Keratinocyte (primary cell): ENCODE data around the gene ZSCAN31. TPM values are rescaled to one million over a fixed set of nuclear protein-coding genes. Genes with fewer than 3 reads are reported as not detected.
A peak's percentile ranks its signal among the peaks of the same experiment; 100 is the strongest.

ENCODE experiments used
- DNase-seq: peaks from one replicate; pipeline ENCODE4 v3.0.0-alpha.2; 2011; ENCODE audit warnings: low read depth, missing footprints, low spot score
- FAIRE-seq: peaks from 2 replicates; lab custom pipeline; 2011; peaks lifted over from hg19 to GRCh38; lab: Jason Lieb, UNC
- H2AFZ ChIP-seq: 2 replicates; pipeline ENCODE4 v1.6.0; 2012; ENCODE audit warnings: low read length, control low read depth, inconsistent platforms; ENCODE audit not compliant: control insufficient read depth
- H3K27ac ChIP-seq: 2 replicates; pipeline ENCODE4 v1.5.1; 2011; ENCODE audit warnings: low read length; ENCODE audit not compliant: control insufficient read depth, insufficient read depth
- H3K27me3 ChIP-seq: 3 replicates; pipeline ENCODE4 v1.6.0; 2011; ENCODE audit warnings: low read length; ENCODE audit not compliant: control insufficient read depth, insufficient read depth; ENCODE audit errors: extremely low read depth
- H3K36me3 ChIP-seq, 2 experiments: 2 replicates in 1 of 2; 3 replicates in 1 of 2; pipeline ENCODE4 v1.5.1; 2011; ENCODE audit warnings: low read length in 2 of 2, mild to moderate bottlenecking in 1 of 2; ENCODE audit not compliant: control insufficient read depth in 2 of 2, insufficient read depth in 2 of 2; ENCODE audit errors: extremely low read depth in 1 of 2
- H3K4me1 ChIP-seq: 3 replicates; pipeline ENCODE4 v1.5.1; 2011; ENCODE audit warnings: low read length; ENCODE audit not compliant: control insufficient read depth, insufficient read depth; ENCODE audit errors: extremely low read depth
- H3K4me2 ChIP-seq: 3 replicates; pipeline ENCODE4 v1.6.0; 2011; ENCODE audit warnings: low read depth, low read length; ENCODE audit not compliant: control insufficient read depth, insufficient read depth; ENCODE audit errors: extremely low read depth
- H3K4me3 ChIP-seq, 3 experiments: fragments of 200-600 bp in 1 of 3; sonication (generic) in 1 of 3; 2 replicates in 2 of 3; 3 replicates in 1 of 3; pipeline ENCODE4 v1.5.1; 2011 to 2016; ENCODE audit warnings: low read length in 3 of 3, mild to moderate bottlenecking in 3 of 3, control low read depth in 2 of 3, inconsistent platforms in 1 of 3, low read depth in 1 of 3, mixed read lengths in 1 of 3, mixed run types in 1 of 3, moderate library complexity in 1 of 3; ENCODE audit not compliant: control insufficient read depth in 2 of 3, insufficient read depth in 2 of 3; ENCODE audit errors: extremely low read depth in 1 of 3
- H3K79me2 ChIP-seq: 2 replicates; pipeline ENCODE4 v1.6.0; 2012; ENCODE audit warnings: low read length; ENCODE audit not compliant: control insufficient read depth, insufficient read depth
- H3K9ac ChIP-seq: 3 replicates; pipeline ENCODE4 v1.6.0; 2011; ENCODE audit warnings: low read length; ENCODE audit not compliant: control insufficient read depth, insufficient read depth; ENCODE audit errors: extremely low read depth
- H3K9me1 ChIP-seq: 3 replicates; pipeline ENCODE4 v1.6.0; 2011; ENCODE audit warnings: low read length; ENCODE audit not compliant: control insufficient read depth, insufficient read depth; ENCODE audit errors: extremely low read depth
- H3K9me3 ChIP-seq: 2 replicates; pipeline ENCODE4 v1.5.1; 2012; ENCODE audit warnings: low read depth, low read length; ENCODE audit not compliant: control insufficient read depth
- H4K20me1 ChIP-seq: 3 replicates; pipeline ENCODE4 v1.6.0; 2011; ENCODE audit warnings: low read length; ENCODE audit not compliant: control insufficient read depth, insufficient read depth; ENCODE audit errors: extremely low read depth
- EZH2 ChIP-seq: IDR thresholded peaks from one replicate; pipeline ENCODE4 v1.6.1; 2012; ENCODE audit warnings: inconsistent platforms, mild to moderate bottlenecking, low read length, moderate library complexity
- dilution Hi-C: fragments of 300-500 bp; cut with MboI; formaldehyde crosslinking; loops from one replicate; pipeline ENCODE4 v1.7.0; 2020; ENCODE audit warnings: low sequenced_read_pairs; ENCODE audit not compliant: extremely low pct_ligation_motif_present
- polyA minus RNA-seq, 3 experiments: library from RNA; depleted of rRNA, polyadenylated mRNA; stranded (reverse); fragments of >200 nt; gene quantifications; 1 replicate in 1 of 3; 2 replicates in 1 of 3; 3 replicates in 1 of 3; pipeline ENCODE4 v1.2.3, GENCODE V29; 2011
- polyA plus RNA-seq, 5 experiments: library from polyadenylated mRNA; depleted of rRNA in 3 of 5; stranded (reverse) in 3 of 5; stranded (forward) in 1 of 5; unstranded in 1 of 5; fragments of >200 nt; gene quantifications; 1 replicate in 1 of 5; 2 replicates in 3 of 5; 3 replicates in 1 of 5; pipeline versions ENCODE4 v1.2.1 to v1.2.3, GENCODE V29; 2011 to 2012; ENCODE audit warnings: missing spikeins in 2 of 5, low read depth in 1 of 5, low replicate concordance in 1 of 5
- TF ChIP-seq, protein P1 (sequence below), 3 experiments: IDR thresholded peaks in 1 of 3; conservative IDR thresholded peaks in 1 of 3; optimal IDR thresholded peaks in 1 of 3; 2 replicates in 2 of 3; 3 replicates in 1 of 3; pipeline versions ENCODE3 to v1.5.1; 2011; ENCODE audit warnings: low read length in 3 of 3, mild to moderate bottlenecking in 3 of 3, moderate library complexity in 2 of 3, control low read depth in 1 of 3, inconsistent platforms in 1 of 3; ENCODE audit not compliant: insufficient read depth in 2 of 3; ENCODE audit errors: extremely low read depth in 1 of 3

The ZSCAN31 gene
- polyA plus RNA-seq (14.4 to 21.7 TPM (median 15.8 TPM) in 3 replicates), polyA minus RNA-seq (9.9 to 29.3 TPM (median 28.8 TPM) in 3 replicates)
- 44.7 TPM for polyA plus RNA-seq (2011; ENCODE audit: low read depth)
- polyA plus RNA-seq (2011; cell fraction: cytosol; rRNA removed): 15.3 and 24.3 TPM in 2 replicates
- polyA plus RNA-seq (2011; cell fraction: nucleus; rRNA removed): 45.9 and 54.9 TPM in 2 replicates
- polyA plus RNA-seq (2012; ENCODE audit: low replicate concordance): 12.4 and 13.1 TPM in 2 replicates
- 11.3 TPM for polyA minus RNA-seq (2011; cell fraction: cytosol; rRNA and poly(A)+ RNA removed)
- 13.7 and 24.4 TPM in 2 replicates for polyA minus RNA-seq (2011; cell fraction: nucleus; rRNA and poly(A)+ RNA removed)

DNA sequence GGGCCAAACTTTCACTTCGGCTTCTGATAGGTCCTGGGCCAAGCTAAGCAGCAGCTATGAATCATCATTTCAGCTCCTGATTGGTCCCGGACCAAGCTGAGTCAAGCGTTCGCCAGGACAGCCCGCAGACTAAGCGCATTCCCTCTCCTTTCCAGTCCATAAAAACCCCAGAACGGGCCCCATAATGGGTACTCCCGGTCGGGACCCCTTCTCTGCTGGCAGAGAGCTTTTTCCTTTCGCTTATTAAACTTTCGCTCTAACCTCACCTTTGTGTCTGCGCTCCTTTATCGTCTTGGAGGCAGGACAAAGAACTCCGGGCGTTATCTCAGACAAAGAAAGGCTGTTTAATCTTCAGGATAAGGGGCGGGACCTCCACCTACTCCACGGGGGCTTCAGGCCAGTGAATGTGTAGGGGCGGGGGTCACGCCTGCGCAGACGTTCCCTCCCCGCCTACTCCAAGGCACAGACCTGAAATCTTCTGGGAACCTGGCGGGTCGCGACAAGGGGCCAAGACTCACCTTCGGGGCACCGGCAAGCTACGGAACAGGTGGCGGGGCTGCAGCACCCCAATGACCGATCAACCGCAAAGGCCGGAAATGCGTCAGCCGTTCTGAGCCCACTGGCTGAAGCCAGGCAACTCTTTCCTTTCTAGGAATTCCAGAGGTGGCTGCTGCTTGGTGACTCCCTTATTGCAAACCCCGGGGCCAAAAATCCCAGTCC, at the start of gene ZSCAN31:
Gene ZSCAN31 (minus strand): TSS at position 585 of the 720 bp plus-strand sequence. CDS start 6,465 bp downstream, outside the sequence.
- FAIRE-seq: peak; percentile 93
- dilution Hi-C loops: no loop called here

DNA sequence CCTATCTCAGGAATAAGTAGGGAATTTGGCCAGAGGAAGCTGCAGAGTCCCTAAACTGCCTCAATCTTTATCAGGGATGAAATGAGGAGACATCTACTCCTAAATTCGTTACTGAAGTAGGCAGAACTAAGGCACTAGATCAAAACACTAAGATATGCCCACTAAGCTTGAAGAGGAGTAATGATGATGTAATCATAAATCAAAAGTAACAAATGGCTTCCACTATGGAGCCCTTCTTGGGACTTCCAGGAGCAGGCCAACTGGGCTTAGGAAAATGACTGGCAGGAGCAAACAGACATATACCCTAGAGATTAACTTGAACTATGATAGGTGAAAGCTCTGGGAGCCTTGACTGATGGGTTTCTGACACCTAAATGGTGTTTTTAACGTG, 48.2 kb upstream of the ZSCAN31 start:
- DNase-seq (no peak), FAIRE-seq (no peak)
- peaks cover 3 to 12% of the 10 kb centered on the region in 2 experiments for H3K36me3 ChIP-seq
- H3K4me2 ChIP-seq: no peak overlapping the region
- no peaks in the 10 kb centered on the region for H3K9me1 ChIP-seq
- no peak overlapping the region for H3K9ac ChIP-seq
- no peak overlapping the region for H3K27ac ChIP-seq
- no peak overlapping the region for H2AFZ ChIP-seq
- H4K20me1 ChIP-seq: no peaks in the 10 kb centered on the region
- peaks cover 3% of the 10 kb centered on the region for H3K79me2 ChIP-seq
- peaks cover 6% of the 10 kb centered on the region for H3K4me1 ChIP-seq
- dilution Hi-C loops: no loop called here
- TF ChIP-seq EZH2: no peak
- TF ChIP-seq, protein P1, sequence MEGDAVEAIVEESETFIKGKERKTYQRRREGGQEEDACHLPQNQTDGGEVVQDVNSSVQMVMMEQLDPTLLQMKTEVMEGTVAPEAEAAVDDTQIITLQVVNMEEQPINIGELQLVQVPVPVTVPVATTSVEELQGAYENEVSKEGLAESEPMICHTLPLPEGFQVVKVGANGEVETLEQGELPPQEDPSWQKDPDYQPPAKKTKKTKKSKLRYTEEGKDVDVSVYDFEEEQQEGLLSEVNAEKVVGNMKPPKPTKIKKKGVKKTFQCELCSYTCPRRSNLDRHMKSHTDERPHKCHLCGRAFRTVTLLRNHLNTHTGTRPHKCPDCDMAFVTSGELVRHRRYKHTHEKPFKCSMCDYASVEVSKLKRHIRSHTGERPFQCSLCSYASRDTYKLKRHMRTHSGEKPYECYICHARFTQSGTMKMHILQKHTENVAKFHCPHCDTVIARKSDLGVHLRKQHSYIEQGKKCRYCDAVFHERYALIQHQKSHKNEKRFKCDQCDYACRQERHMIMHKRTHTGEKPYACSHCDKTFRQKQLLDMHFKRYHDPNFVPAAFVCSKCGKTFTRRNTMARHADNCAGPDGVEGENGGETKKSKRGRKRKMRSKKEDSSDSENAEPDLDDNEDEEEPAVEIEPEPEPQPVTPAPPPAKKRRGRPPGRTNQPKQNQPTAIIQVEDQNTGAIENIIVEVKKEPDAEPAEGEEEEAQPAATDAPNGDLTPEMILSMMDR (optimal IDR thresholded peaks at IDR 0.05 in 1 of 3, IDR thresholded peaks at IDR 0.05 in 1 of 3, conservative IDR thresholded peaks at IDR 0.05 in 1 of 3; ENCODE audit: extremely low read depth in 1 of 3, insufficient read depth in 2 of 3, low read length in 3 of 3): no peak
- no peaks in the 10 kb centered on the region for H3K9me3 ChIP-seq
- no peak overlapping the region for H3K4me3 ChIP-seq
- H3K27me3 ChIP-seq: no peaks in the 10 kb centered on the region

More for the DNA sequence above, at the start of gene ZSCAN31:
- peaks cover 13% of the 10 kb centered on the region for H3K4me1 ChIP-seq
- no peaks in the 10 kb centered on the region for H3K9me3 ChIP-seq
- peak within 1 kb of the TSS; percentile 86 for H3K27ac ChIP-seq
- H4K20me1 ChIP-seq: no peaks in the 10 kb centered on the region
- DNase-seq: peak; percentile 84
- peak within 1 kb of the TSS; percentile 82 for H3K9ac ChIP-seq
- no peaks in the 10 kb centered on the region for H3K9me1 ChIP-seq
- peak within 1 kb of the TSS; percentile 51 to 85 (median 81) for H3K4me3 ChIP-seq
- TF ChIP-seq EZH2: no peak
- TF ChIP-seq, protein P1 (optimal IDR thresholded peaks at IDR 0.05 in 1 of 3, IDR thresholded peaks at IDR 0.05 in 1 of 3, conservative IDR thresholded peaks at IDR 0.05 in 1 of 3; ENCODE audit: extremely low read depth in 1 of 3, insufficient read depth in 2 of 3, low read length in 3 of 3): no peak
- H3K36me3 ChIP-seq: no peaks in the 10 kb centered on the region
- H2AFZ ChIP-seq: peak within 1 kb of the TSS; percentile 87
- peak within 1 kb of the TSS; percentile 95 for H3K4me2 ChIP-seq
- no peaks in the 10 kb centered on the region for H3K27me3 ChIP-seq
- H3K79me2 ChIP-seq: no peaks in the 10 kb centered on the region
